ENCODE results near the gene FUT7.
"Not testable (repeated sequence)": the region's sequence is repeated elsewhere in the genome, so short reads cannot be mapped to it uniquely, and the experiment has no call there.

The FUT7 gene

GRCh38 chr9:137066096-137066861, 34.4 kb upstream of the FUT7 start:
- DNase-seq (ENCODE audit: low read depth in 2 of 2) = no peak

DNA sequence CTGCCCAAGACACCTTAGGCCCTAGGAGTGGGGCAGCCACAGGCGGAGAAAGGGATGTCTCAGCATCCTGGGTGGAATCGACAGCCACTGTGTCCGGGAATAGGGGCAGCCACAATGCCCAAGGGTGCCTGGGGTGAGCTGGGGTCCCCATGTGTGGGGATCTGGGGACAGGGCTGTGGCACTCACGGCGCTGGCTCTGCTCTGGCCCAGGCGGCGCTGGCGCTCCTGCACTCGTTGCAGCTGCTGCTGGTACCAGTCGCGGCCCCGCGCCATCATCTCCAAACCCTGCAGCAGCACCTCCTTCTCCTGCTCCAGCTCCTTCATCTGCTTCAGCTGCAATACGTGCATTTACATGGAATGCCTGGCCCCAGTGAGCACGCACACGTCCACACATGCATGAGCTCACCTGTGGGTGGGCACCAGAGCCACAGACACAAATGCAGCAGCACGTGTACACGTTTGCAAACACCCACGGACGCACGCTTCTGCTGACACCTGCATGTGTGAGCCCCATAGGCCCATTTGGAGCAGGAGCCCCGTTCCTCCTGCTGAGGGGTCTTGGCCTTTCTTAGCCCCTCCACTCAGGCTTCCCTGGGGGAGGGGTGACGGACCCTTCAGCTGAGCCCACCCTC, 33.6 kb upstream of the FUT7 start:
- DNase-seq (ENCODE audit: low read depth in 2 of 2) = no peak

DNA sequence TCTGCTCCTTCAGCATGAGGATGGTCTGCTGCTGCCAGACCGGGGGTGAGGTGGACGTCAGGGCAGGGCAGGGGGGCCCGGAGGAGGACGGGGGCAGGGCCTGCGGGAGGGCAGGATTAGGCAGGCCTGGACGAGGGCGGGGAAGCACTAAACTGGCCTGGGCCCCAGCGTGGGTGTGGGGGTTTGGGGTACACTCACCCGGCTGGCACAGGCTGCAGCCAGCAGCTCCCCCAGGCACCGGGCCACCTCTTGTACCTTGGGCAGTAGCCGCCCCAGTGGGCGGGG, 32.9 kb upstream of the FUT7 start:
- no peak for DNase-seq (ENCODE audit: low read depth in 2 of 2)

GRCh38 chr9:137064027-137064879, 32.4 kb upstream of the FUT7 start:
- peak in 1 of 2 donors; percentile 36 for DNase-seq (ENCODE audit: low read depth in 2 of 2)

GRCh38 chr9:137063311-137064026, 31.6 kb upstream of the FUT7 start:
- DNase-seq (ENCODE audit: low read depth in 2 of 2) = no peak

- not testable (repeated sequence) for DNase-seq (ENCODE audit: low read depth in 2 of 2)
Measured at GRCh38 chr9:137062798-137063197, 30.9 kb upstream of the FUT7 start.

DNA sequence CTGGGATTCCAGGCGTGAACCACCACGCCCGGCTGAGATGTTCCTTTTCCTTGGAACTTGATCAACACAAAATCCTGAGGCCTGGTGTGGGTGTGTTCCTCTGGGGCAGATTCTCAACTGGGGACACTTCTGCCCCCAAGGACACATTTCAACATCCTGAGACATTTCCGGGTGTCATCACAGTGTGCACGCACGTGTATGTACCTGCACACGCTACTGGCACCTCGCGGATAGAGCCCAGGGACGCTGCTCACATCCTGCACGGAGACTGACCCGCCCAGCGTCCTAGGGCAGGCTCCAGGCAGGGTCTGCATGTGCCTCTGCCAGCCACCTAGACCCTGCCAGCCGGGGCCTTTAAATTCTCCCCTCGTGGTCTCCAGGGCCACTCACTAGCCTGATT, 30.5 kb upstream of the FUT7 start:
- no peak for DNase-seq (ENCODE audit: low read depth in 2 of 2)

DNA sequence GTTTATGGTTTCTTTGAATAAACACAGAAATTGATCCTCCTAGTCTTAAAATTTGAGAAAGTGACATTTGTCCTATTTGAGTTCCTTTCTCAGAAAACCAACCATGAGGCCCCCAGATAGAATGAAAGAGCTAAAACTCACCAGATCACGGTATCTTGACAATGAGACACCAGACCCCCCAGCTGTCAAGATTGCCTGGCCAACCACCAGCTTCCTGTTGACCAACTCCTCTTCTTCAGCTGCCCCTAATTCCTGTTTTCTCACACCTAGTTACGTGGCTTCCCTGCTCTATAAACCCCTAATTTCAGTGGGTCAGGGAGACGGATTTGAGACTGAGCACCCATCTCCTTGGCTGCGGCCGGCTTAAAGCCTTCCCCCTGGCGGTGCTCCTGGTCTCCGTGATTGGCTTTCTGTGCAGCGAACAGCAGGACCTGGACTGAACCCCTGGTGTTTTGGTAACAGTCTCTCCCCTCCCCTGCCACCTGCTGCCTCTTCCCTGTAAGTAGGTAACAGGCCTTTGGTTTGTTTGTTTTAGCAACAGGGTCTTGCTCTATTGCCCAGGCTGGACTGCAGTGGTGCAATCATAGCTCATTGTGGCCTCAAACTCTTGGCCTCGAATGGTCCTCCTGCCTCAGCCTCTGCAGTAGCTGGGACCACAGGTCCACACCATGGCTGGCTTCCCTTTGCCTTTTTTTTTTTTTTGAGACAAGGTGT, 26.8 kb upstream of the FUT7 start:
- DNase-seq (ENCODE audit: low read depth in 2 of 2) = no peak

DNA sequence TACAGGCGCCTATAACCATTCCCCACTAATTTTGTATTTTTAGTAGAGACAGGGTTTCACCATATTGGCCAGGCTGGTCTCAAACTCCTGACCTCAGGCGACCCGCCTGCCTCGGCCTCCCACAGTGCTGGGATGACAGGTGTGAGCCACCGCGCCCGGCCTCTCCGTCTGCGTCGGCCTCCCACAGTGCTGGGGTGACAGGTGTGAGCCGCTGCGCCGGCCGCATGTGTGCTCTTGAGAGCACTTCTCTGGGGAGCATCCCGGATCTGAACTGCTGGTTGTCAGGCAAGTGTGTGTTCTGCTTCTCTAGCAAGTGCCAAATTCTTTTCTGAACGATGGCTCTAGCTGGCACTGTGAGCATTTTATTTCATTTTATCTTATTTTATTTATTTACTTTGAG, 25.7 kb upstream of the FUT7 start:
- DNase-seq (ENCODE audit: low read depth in 2 of 2) = no peak

GRCh38 chr9:137056739-137057415, 25.0 kb upstream of the FUT7 start:
- DNase-seq (ENCODE audit: low read depth in 2 of 2) = no peak

DNA sequence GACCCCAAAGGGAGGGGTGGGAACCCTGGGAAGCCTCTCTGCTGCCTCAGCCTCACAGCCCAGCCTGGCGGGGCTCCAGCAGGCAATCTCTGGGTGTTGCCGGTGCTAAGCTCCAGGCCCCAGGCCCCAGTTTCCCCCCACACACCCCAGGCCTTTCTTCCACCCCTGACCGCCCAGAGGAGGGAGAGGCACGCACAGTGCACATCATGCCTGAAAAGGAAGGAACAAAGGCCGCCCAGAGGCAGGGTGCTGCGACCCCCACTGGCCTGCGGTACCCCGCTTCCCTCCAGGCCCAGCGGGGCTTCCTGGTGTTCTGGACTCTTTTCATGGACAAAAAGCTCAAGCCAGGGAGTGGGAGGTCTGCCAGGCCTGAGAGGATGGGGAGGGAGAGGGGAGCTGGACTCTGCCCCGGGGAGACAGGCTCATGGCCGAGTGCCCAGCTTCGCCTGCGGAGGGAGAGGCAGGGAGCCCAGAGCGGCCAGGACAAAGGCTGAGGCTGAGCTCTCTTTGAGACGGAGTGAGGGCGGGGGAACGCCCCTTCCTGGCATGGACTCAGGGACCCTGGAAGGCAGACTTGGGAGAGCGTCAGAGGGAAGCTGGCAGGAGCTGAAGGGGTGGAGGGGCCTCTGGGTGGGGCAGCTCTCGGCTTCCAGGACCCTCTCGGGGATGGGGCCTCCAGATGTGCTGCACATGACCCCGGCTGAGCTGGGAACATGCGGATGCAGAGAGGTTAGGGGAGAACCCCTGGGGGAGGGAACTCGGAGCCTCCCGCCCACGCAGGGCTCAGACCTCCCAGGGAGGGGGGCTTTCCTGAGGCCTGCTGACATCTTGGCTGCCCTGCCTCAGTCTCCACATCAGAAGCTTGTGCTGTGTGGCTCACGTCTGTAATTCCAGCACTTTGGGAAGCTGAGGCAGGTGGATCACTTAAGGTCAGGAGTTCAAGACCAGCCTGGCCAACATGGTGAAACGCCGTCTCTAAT, 23.8 kb upstream of the FUT7 start:
- no peak for DNase-seq (ENCODE audit: low read depth in 2 of 2)

- DNase-seq (ENCODE audit: low read depth in 2 of 2) = no peak
Measured at GRCh38 chr9:137054932-137055384, 23.1 kb upstream of the FUT7 start.

DNA sequence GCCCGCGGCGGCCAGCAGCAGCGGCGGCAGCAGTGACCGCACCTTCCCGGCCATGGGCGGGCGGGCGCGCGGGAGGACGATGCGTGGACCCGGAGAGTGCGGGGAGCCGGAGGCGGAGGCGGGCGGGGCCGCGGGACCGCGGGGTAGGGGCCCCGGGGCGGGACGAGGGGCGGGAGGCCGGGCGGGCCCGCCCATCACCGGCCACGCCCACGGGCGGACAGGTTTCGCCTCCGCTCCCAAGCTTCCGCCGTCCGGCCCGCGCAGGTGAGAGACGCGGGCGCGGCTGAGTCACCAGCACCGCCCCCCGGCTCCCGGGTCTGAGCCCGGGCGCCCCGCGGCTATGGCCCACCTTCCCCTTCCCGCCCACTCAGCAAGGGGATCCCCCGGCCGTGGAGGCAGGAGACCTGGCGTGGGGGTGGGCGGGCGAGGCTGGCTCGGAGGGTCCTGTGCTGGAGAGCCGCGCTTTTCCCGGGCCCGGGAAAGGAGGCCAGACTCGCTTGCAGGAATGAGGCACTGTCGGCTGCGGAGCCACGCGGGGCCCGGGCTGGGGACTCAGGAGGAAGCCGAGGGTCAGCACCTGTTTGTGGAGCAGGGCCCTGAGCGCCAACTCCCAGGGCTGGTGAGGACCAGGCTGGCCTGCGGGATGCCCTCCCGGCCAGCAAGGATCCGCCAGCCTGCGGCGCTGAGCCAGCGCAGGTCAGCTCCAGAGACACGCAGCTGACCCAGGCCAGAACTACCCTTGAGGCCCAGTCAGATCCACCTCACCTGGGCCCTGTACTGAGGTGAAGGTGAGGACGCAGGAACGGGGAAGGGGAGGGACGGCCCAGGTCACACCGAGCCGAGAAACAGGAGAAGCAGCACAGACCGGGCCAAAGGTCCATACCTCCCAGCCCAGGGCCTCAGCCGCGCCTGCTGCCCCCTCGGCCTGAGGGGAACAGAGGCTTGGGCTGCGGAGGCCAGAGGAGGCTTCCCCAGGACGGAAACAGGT, 22.4 kb upstream of the FUT7 start, which contains the start of gene ENTPD2:
Gene ENTPD2 (minus strand): TSS at position 118 of the 988 bp plus-strand sequence. CDS start 64 bp downstream, at position 54.
- peak in 1 of 2 donors; percentile 53 for DNase-seq (ENCODE audit: low read depth in 2 of 2)

DNA sequence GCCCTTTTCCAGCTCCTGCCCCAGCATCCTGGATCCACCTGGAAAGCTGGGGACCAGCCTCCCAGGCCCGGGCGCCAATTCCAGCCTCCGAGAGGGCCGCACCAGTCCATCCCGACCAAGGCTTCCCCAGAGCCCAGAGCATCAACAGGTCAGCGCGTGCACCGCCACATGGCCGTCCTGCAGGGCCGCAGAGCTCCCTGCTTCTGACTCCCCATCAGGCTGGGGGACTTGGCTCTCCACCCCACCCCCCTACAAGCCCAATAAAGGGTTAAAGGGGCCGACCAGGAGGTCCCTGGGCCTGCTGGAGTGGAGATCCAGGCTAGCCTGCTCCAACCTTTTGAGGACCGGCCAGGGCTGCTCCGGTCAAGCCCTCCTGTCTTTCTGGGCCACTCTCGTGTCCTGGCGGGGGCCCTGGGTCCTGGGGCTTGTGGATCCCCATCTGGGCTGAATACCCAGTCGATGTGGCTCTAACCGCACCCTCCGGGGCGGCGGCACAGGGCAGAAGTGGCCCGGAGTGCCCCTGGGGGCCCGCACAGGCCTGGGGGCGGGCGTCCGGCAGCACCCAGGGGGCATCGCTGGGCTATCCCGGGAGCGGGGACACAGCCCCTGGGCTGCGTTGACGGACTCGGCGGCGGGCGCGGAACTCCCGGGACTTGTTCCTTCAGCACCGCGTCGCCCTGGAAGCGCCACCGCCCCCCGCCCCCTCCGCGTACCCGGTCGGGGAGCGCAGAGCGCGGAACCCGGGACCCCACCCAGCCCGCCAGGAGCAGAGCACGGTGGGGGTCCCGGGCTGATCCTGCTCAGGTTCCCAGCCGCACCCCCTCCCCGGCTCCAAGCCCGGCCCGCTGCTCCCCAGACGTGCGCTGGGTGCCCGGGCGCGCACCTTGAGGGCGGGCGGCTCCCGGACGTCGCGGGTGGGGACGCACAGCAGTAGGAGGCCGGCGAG, 21.4 kb upstream of the FUT7 start:
- DNase-seq (ENCODE audit: low read depth in 2 of 2) = no peak

- no peak for DNase-seq (ENCODE audit: low read depth in 2 of 2)
Measured at GRCh38 chr9:137052293-137052692, 20.4 kb upstream of the FUT7 start.

DNA sequence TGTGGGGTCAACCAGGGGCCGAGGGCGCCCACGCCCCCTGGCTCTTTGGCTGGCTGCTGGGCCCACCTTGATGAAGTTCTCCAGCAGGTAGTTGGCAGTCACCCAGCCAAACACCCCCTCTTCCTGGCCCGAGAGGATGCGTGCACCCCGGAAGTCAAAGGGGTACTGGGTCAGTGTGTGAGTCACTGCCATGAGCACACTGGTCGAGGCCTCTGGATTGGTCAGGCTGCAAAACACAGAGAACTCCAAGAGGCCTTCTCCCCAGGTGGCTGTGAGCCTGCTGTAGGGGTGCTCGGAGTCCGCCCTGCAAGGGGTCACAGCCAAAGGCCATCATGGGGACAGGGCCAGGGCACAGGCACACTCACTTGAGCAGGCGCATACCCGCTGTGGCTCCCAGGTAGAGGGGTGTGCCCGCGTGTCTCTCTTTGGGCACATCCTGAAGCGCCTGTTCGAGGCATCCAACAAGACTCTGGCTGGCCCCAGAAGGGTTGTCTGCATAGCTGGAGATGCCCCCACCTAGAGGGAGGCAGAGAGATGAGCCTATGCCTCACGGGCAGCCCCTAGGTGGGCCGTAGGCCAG, 19.3 kb upstream of the FUT7 start:
- DNase-seq (ENCODE audit: low read depth in 2 of 2) = no peak

DNA sequence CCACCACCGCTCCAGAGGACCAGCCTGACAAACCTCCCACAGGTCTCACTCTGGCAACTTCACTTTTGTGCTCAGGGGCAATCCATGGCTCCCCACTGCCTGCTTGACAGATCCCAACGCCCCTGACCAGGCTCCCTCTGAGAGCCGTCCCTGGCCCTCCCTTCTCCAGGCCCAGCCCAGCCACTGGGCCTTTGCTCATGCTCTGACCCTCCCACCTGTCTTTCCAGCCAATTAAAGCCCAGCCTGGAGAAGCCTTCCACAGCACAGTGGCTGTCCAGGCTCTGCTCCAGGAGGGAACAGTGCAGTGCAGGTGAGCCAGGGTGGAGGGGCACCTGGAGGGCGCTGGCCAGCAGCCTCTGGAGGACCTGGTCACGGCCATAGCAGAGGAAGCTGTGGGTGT, 18.7 kb upstream of the FUT7 start:
- DNase-seq (ENCODE audit: low read depth in 2 of 2) = no peak
